NCI-H1930 (cell line): ENCODE results near the gene SULT1C2.
"Not testable (repeated sequence)": the region's sequence is repeated elsewhere in the genome, so short reads cannot be mapped to it uniquely, and the experiment has no call there.

ENCODE experiments used
- DNase-seq, 2 experiments: peaks; one replicate each; lab custom pipeline; 2025; lab: John Stamatoyannopoulos, UW

SULT1C2 gene

GRCh38 chr2:108288534-108289106, at the start of gene SULT1C2:
TSS of gene SULT1C2 (plus strand) at chr2:108288895. CDS start at chr2:108293668, 4,773 bp downstream.
- no peak for DNase-seq

- no peak for DNase-seq
These were observed 48.9 kb upstream of the SULT1C2 start, which contains the start of gene SULT1C3 for GRCh38 chr2:108239786-108240185. TSS of gene SULT1C3 (plus strand) at chr2:108239968. CDS start at chr2:108247195, 7,227 bp downstream.

- no peak for DNase-seq
These were observed 47.7 kb upstream of the SULT1C2 start for GRCh38 chr2:108240966-108241365.

GRCh38 chr2:108243566-108243965, 45.1 kb upstream of the SULT1C2 start:
- DNase-seq, result no peak

GRCh38 chr2:108244667-108245414, 43.9 kb upstream of the SULT1C2 start:
- no peak for DNase-seq

- no peak for DNase-seq
These were observed 35.6 kb upstream of the SULT1C2 start for GRCh38 chr2:108253106-108253505.

DNA sequence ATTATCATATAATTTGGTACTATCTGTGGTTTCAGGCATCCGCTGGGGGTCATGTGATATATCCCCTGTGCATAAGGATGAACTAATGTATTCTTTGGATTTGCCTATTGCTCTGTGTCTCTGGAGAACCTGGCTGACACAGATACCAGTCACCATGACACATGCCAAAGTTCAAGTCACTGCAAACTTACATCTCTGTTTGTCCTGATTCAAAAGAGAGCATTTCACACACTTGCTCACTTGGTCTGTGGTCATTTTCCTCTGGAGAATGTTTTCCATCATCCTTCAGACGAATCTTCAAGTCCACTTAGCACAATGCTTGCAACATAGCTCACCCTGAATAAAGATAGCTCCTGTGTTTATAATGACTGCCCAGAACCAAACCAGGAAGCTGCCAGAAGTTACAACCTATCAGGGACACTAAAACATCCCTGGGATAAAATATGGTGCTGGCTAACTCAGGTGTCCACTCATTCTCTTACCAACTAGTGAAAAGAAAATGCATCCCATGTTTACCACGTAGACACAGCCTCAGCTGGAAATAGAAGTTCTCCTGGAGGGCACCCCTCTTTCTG, 30.9 kb upstream of the SULT1C2 start:
- no peak for DNase-seq

GRCh38 chr2:108260773-108261172, 27.9 kb upstream of the SULT1C2 start:
- DNase-seq, result no peak

- DNase-seq, result no peak
These were observed 26.7 kb upstream of the SULT1C2 start for GRCh38 chr2:108262036-108262435.

GRCh38 chr2:108263401-108263800, 25.3 kb upstream of the SULT1C2 start:
- DNase-seq, result no peak

DNA sequence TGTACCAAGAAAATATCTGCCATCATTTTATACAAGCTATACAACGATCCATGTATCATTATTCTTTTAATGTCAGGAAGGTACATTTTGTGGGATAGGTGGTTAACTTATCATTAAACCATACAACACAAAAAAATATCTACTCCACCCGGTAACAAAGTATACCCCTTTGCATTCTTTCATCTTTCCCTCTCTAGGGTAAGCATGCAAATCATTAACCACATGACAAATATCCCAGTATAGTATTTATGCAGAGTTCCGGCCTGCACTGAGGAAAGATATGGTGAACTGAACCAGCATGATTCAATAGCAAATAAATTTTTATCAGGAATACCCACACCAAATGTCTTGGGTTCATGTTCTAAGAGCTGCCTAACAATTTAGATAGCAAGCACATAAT, 22.5 kb upstream of the SULT1C2 start:
- DNase-seq, result no peak

DNA sequence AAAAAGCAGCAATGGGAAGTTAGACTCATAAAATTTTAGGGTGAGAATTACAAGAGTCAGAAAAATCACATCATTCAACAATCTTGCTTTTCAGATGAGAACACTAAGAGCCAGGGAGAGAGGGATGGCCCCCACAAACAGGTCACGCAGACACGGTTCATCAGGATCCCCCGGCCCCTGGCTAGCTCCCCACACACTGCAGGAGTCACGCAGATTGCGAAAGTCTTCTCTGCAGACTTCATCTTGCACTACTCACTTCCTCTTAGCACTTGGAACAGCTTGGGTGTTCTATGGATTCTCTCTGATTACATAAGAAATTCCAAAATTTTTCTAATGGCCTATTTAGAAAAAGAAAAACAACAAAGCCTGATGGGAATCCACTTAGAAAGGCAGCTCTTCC, 21.6 kb upstream of the SULT1C2 start:
- no peak for DNase-seq

DNA sequence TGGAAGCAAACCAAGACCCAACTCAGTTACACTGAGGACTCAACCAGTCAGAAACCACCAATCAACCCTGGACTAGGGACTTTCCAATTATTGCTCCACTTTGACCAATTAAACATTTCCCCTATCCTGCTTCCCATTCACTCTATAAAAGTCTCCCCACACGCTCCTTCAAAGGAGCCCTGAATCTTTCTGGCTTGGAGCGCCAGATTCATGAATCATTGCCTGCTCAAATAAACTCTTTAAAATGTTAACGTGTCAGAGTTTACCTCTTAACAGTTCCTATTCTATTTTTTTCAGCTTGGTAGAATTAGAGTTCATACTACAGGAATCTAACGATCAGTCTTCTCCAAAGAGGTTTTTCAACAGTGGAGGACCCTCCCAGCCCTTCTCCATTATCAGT, 20.7 kb upstream of the SULT1C2 start:
- DNase-seq, result no peak

DNA sequence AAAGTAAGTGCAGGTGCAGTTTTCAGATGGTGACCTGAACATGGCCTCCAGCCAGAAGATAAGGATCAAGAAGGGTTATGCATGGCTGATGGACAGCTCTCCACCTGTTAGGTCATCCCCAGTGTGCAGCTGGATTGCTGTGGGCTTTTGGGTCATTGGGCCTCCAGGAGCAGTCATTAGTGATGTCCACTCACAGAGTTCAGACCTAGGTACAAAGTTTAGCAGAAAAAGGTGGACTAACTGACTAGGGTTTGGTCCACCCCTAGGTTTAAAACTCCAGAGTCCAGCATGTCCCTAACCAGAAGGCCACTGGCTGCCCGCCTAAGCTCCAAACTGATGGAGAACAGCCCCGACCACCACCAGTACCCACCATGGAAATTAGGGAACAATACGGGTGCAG, 18.3 kb upstream of the SULT1C2 start:
- no peak for DNase-seq

GRCh38 chr2:108270768-108271506, 17.8 kb upstream of the SULT1C2 start:
- no peak for DNase-seq

- DNase-seq, result no peak
These were observed 16.9 kb upstream of the SULT1C2 start for GRCh38 chr2:108271691-108272253.

GRCh38 chr2:108278631-108279030, 10.1 kb upstream of the SULT1C2 start:
- no peak for DNase-seq

GRCh38 chr2:108279468-108279867, 9.2 kb upstream of the SULT1C2 start:
- no peak for DNase-seq

DNA sequence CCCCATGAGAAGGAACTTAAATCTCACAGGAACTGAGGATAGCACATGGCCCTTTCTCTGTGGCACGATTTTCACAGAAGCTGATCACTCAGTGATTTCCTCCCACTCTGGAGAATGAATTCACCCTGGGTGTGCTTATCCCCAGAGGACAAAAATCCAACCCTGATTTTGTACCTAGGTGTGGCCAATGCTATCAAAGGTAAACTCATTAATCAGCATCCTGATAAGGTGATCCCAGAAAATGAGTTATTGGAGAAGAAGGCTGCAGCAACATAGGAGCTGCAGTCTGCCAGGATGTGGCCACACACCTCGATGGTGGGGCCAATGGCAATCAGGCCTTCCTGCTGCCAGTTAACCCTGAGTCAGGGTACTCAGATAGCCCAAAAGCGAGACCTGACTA, 8.2 kb upstream of the SULT1C2 start:
- no peak for DNase-seq

DNA sequence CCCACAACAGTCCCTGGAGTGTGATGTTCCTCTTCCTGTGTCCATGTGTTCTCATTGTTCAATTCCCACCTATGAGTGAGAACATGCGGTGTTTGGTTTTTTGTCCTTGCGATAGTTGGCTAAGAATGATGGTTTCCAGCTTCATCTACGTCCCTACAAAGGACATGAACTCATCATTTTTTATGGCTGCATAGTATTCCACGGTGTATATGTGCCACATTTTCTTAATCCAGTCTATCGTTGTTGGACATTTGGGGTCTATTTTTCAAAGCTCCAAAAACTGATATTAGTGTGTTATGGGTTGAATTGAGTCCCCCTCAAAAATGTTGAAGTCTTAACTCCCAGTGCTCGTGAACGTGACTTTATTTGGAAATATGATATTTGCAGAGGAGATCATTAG, 4.1 kb upstream of the SULT1C2 start:
- DNase-seq, result not testable (repeated sequence)

- no peak for DNase-seq
These were observed 3.1 kb upstream of the SULT1C2 start for GRCh38 chr2:108285616-108286015.

GRCh38 chr2:108287169-108287568, 1.5 kb upstream of the SULT1C2 start:
- DNase-seq, result no peak
